ENCODE measurements around the gene GRIK5. TPM values are rescaled to one million over a fixed set of nuclear protein-coding genes. Genes with fewer than 3 reads are reported as not detected.

GRIK5 gene
- total and polyA plus RNA-seq, 2 donors = 0.33 to 1.7 TPM

DNA sequence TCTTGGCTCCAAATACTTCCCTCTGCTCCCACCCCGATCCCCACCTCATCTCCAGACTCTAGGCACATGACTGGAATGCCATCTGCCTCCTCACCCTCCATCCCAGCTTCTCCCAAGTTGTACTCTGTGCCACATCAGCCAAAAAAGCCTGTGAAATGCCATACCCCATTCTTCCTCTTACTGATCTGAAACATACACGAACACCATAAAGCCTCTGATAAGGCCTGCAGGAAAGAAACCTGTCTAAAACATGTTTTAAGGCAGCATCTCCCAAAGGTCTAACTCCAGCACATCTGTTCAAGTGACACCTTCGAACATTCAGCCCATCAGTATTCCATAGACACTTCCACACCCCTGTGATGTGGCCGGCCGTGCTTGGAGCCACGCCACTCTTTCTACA lies 5.6 kb downstream of the GRIK5 start:
- WGBS = 97% methylated on average over 6 of the region's 6 CpGs
- DNase-seq (ENCODE audit: low read depth in 6 of 9, low spot score in 9 of 9) = no peak
- Histone ChIP-seq H3K4me1 (ENCODE audit: control insufficient read depth in 2 of 2, insufficient read depth in 2 of 2, low read length in 2 of 2) (peaks cover 0 to 6% of the 10 kb centered on the region in 2 donors), H3K27ac (ENCODE audit: low read depth in 1 of 2, low read length in 1 of 2) (no peak overlapping the region), H3K27me3 (ENCODE audit: control insufficient read depth in 2 of 2, insufficient read depth in 1 of 2, low read length in 1 of 2) (peaks cover 0 to 22% of the 10 kb centered on the region in 2 donors), H3K9me3 (ENCODE audit: control insufficient read depth in 2 of 2, insufficient read depth in 1 of 2, low read length in 1 of 2) (no peaks in the 10 kb centered on the region), H3K36me3 (ENCODE audit: control insufficient read depth in 2 of 2, insufficient read depth in 2 of 2, low read length in 1 of 2) (no peaks in the 10 kb centered on the region), H3K4me3 (ENCODE audit: low read length in 2 of 2) (no peak overlapping the region)

GRCh38 chr19:42062381-42062780 lies 7.6 kb downstream of the GRIK5 start:
- Histone ChIP-seq H3K9me3 (ENCODE audit: control insufficient read depth in 2 of 2, insufficient read depth in 1 of 2, low read length in 1 of 2) (no peaks in the 10 kb centered on the region), H3K27me3 (ENCODE audit: control insufficient read depth in 2 of 2, insufficient read depth in 1 of 2, low read length in 1 of 2) (peaks cover 0 to 4% of the 10 kb centered on the region in 2 donors), H3K4me1 (ENCODE audit: control insufficient read depth in 2 of 2, insufficient read depth in 2 of 2, low read length in 2 of 2) (no peaks in the 10 kb centered on the region), H3K4me3 (ENCODE audit: low read length in 2 of 2) (no peak overlapping the region), H3K36me3 (ENCODE audit: control insufficient read depth in 2 of 2, insufficient read depth in 2 of 2, low read length in 1 of 2) (no peaks in the 10 kb centered on the region), H3K27ac (ENCODE audit: low read depth in 1 of 2, low read length in 1 of 2) (no peak overlapping the region)
- WGBS = 97% methylated on average over 16 of the region's 16 CpGs
- no peak for DNase-seq (ENCODE audit: low read depth in 6 of 9, low spot score in 9 of 9)

DNA sequence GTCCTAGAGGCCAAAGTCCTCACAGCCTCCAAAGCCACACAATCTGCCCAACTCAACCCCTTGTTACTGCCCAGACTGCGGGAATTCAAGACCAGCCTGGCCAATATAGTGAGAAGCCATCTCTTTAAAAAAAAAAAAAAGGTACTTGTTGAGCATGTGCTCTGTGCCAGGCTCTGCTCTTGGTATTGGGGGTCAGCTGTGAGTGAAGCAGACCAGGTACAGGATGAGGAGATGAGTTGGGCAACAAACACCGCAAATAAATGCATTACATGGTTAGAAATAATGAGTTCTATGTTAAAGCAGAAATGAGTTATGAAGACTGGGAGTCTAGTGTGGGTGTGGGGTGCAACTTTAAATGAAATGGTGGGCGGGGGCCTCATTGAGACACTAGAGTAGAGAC lies 9.9 kb downstream of the GRIK5 start:
- Histone ChIP-seq H3K4me1 (ENCODE audit: control insufficient read depth in 2 of 2, insufficient read depth in 2 of 2, low read length in 2 of 2) (no peaks in the 10 kb centered on the region), H3K4me3 (ENCODE audit: low read length in 2 of 2) (no peak overlapping the region), H3K27me3 (ENCODE audit: control insufficient read depth in 2 of 2, insufficient read depth in 1 of 2, low read length in 1 of 2) (no peaks in the 10 kb centered on the region), H3K36me3 (ENCODE audit: control insufficient read depth in 2 of 2, insufficient read depth in 2 of 2, low read length in 1 of 2) (no peaks in the 10 kb centered on the region), H3K27ac (ENCODE audit: low read depth in 1 of 2, low read length in 1 of 2) (no peak overlapping the region), H3K9me3 (ENCODE audit: control insufficient read depth in 2 of 2, insufficient read depth in 1 of 2, low read length in 1 of 2) (no peaks in the 10 kb centered on the region)
- WGBS = 94% methylated on average over 3 of the region's 3 CpGs
- DNase-seq (ENCODE audit: low read depth in 6 of 9, low spot score in 9 of 9) = no peak

DNA sequence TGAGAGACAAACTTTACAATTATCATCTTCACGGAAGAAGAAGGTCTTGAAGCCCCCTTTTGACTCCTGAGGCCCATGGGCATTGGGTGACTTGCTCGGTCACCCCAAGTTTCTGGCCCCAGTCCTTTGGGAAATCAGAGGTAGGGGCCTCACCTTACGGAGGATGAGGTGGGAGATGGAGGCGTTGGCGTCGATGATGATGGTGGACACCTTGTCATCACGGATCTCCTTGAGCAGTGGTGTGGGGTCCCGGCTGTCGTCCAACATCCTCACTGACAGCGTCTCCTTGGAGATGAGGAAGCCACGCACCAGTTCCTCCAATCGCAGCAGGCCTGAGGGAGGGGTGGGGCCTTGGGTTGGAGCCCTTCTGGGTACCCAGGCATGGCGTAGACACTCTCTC lies 10.8 kb downstream of the GRIK5 start:
- H3K36me3 ChIP-seq (ENCODE audit: control insufficient read depth in 2 of 2, insufficient read depth in 2 of 2, low read length in 1 of 2) = no peaks in the 10 kb centered on the region
- H3K27ac ChIP-seq (ENCODE audit: low read depth in 1 of 2, low read length in 1 of 2) = no peak overlapping the region
- no peak overlapping the region for H3K4me3 ChIP-seq (ENCODE audit: low read length in 2 of 2)
- H3K27me3 ChIP-seq (ENCODE audit: control insufficient read depth in 2 of 2, insufficient read depth in 1 of 2, low read length in 1 of 2) = no peaks in the 10 kb centered on the region
- no peak for DNase-seq (ENCODE audit: low read depth in 6 of 9, low spot score in 9 of 9)
- 97% methylated on average over 13 of the region's 13 CpGs for WGBS
- H3K9me3 ChIP-seq (ENCODE audit: control insufficient read depth in 2 of 2, insufficient read depth in 1 of 2, low read length in 1 of 2) = no peaks in the 10 kb centered on the region
- H3K4me1 ChIP-seq (ENCODE audit: control insufficient read depth in 2 of 2, insufficient read depth in 2 of 2, low read length in 2 of 2) = no peaks in the 10 kb centered on the region

DNA sequence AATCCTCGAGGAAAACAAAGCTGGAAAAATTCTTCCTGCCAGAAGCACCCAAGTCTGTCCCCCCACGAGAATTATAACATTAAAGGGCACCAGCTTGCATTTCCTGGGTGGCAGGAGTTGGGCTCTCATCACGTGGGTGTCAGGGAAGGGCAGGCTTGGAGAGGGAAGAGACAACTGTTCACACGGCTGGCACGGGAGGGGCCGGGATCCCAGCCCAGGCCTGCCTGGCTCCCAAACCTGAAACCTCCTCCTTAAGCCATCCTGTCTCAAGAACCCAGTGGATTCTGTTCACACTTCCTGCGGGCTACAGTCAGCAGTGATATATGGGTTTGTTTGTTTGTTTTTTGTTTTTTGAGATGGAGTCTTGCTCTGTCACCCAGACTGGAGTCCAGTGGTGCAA lies 12.2 kb downstream of the GRIK5 start:
- Histone ChIP-seq H3K27ac (ENCODE audit: low read depth in 1 of 2, low read length in 1 of 2) (no peak overlapping the region), H3K27me3 (ENCODE audit: control insufficient read depth in 2 of 2, insufficient read depth in 1 of 2, low read length in 1 of 2) (no peaks in the 10 kb centered on the region), H3K4me3 (ENCODE audit: low read length in 2 of 2) (no peak overlapping the region), H3K4me1 (ENCODE audit: control insufficient read depth in 2 of 2, insufficient read depth in 2 of 2, low read length in 2 of 2) (no peaks in the 10 kb centered on the region), H3K36me3 (ENCODE audit: control insufficient read depth in 2 of 2, insufficient read depth in 2 of 2, low read length in 1 of 2) (no peaks in the 10 kb centered on the region), H3K9me3 (ENCODE audit: control insufficient read depth in 2 of 2, insufficient read depth in 1 of 2, low read length in 1 of 2) (no peaks in the 10 kb centered on the region)
- DNase-seq (ENCODE audit: low read depth in 6 of 9, low spot score in 9 of 9) = no peak
- 94% methylated on average over 7 of the region's 7 CpGs for WGBS

- Histone ChIP-seq H3K9me3 (ENCODE audit: control insufficient read depth in 2 of 2, insufficient read depth in 1 of 2, low read length in 1 of 2) (no peaks in the 10 kb centered on the region), H3K4me1 (ENCODE audit: control insufficient read depth in 2 of 2, insufficient read depth in 2 of 2, low read length in 2 of 2) (no peaks in the 10 kb centered on the region), H3K36me3 (ENCODE audit: control insufficient read depth in 2 of 2, insufficient read depth in 2 of 2, low read length in 1 of 2) (no peaks in the 10 kb centered on the region), H3K4me3 (ENCODE audit: low read length in 2 of 2) (no peak overlapping the region), H3K27me3 (ENCODE audit: control insufficient read depth in 2 of 2, insufficient read depth in 1 of 2, low read length in 1 of 2) (no peaks in the 10 kb centered on the region), H3K27ac (ENCODE audit: low read depth in 1 of 2, low read length in 1 of 2) (no peak overlapping the region)
- no peak for DNase-seq (ENCODE audit: low read depth in 6 of 9, low spot score in 9 of 9)
- whole genome bisulfite sequencing = 96% methylated on average over 18 of the region's 18 CpGs
Observed at GRCh38 chr19:42054205-42054604, 15.8 kb downstream of the GRIK5 start.

DNA sequence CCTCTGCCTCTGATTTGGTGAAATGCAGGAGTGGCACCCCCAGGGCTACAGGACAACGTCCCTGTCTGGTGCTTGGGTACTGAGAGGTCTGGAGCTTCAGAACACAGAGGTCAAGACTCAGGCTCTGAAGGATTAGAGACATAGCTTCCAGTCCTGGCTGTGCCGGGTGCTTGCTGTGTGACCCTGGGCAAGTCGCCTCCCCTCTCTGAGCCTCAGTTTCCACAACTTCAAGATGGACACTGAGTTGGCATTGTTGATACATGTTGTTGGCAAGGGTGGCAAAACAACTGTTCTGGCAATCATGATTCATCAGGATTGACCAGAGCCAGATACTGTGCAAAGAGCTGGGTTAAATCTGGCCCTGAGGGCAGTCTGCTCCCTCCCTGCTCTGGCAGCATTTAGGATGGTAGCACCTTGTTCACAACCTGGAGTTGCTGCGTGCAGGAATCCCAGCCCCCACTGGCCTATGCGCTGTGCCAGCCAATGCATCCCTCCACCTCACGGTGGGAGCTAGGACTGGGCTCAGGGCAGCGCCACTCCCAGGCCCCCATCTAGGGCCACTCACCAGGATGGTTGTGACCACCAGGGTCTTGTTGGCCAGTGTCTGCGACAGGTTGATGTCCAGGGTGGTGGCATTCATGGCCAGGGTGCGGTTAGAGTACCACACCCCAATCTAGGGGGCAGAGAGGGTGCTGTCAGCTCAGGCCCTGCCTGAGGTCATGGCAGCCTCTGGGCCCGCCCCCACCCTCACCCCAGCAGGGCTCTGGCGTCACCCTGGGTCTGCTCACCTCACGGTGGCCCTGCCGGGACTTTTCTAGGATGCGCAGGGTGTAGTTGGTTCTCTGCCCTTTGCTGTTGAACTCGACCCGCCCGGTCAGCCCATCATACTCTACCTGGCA lies 16.7 kb downstream of the GRIK5 start:
- WGBS = 97% methylated on average over 17 of the region's 17 CpGs
- no peaks in the 10 kb centered on the region for H3K27me3 ChIP-seq (ENCODE audit: control insufficient read depth in 2 of 2, insufficient read depth in 1 of 2, low read length in 1 of 2)
- no peak overlapping the region for H3K4me3 ChIP-seq (ENCODE audit: low read length in 2 of 2)
- H3K9me3 ChIP-seq (ENCODE audit: control insufficient read depth in 2 of 2, insufficient read depth in 1 of 2, low read length in 1 of 2) = no peaks in the 10 kb centered on the region
- no peaks in the 10 kb centered on the region for H3K4me1 ChIP-seq (ENCODE audit: control insufficient read depth in 2 of 2, insufficient read depth in 2 of 2, low read length in 2 of 2)
- DNase-seq (ENCODE audit: low read depth in 6 of 9, low spot score in 9 of 9) = no peak
- no peak overlapping the region for H3K27ac ChIP-seq (ENCODE audit: low read depth in 1 of 2, low read length in 1 of 2)
- no peaks in the 10 kb centered on the region for H3K36me3 ChIP-seq (ENCODE audit: control insufficient read depth in 2 of 2, insufficient read depth in 2 of 2, low read length in 1 of 2)

DNA sequence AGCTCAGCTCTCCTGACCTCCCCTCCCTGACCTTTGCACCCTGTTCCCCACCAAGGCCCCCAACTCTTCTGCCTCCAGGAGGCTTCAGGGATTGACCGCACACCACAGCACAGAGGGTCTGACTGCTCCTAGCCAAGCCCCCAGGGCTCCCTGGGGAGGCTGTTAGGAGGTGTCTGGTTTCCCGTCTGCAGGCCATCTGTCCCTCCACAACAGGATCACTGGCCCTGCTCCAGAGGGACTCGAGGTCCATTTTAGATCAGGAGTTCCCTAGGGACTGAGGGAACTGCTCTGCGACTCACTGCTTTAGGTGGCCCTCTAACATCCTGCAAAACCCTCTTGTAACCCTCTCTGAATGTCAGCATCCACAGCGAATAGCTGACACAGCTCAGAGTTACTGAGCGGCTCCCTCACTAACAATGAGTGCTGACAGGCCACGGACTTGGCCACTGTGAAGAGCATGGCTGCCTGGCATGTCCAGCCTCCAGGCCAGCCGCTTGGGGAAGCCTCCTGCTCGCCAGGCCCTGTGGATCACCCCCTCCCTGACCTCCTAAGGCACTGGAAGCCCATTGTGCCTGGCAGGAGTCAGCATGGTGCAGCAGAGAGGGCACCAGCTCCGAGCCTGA lies 17.7 kb downstream of the GRIK5 start:
- Histone ChIP-seq H3K4me1 (ENCODE audit: control insufficient read depth in 2 of 2, insufficient read depth in 2 of 2, low read length in 2 of 2) (no peaks in the 10 kb centered on the region), H3K36me3 (ENCODE audit: control insufficient read depth in 2 of 2, insufficient read depth in 2 of 2, low read length in 1 of 2) (no peaks in the 10 kb centered on the region), H3K27ac (ENCODE audit: low read depth in 1 of 2, low read length in 1 of 2) (no peak overlapping the region), H3K4me3 (ENCODE audit: low read length in 2 of 2) (no peak overlapping the region), H3K27me3 (ENCODE audit: control insufficient read depth in 2 of 2, insufficient read depth in 1 of 2, low read length in 1 of 2) (no peaks in the 10 kb centered on the region), H3K9me3 (ENCODE audit: control insufficient read depth in 2 of 2, insufficient read depth in 1 of 2, low read length in 1 of 2) (no peaks in the 10 kb centered on the region)
- 89% methylated on average over 10 of the region's 10 CpGs for WGBS
- DNase-seq (ENCODE audit: low read depth in 6 of 9, low spot score in 9 of 9) = no peak
